GM19395 (cell line): ENCODE data around the gene FABP3.
"Not testable (repeated sequence)": the region's sequence is repeated elsewhere in the genome, so short reads cannot be mapped to it uniquely, and the experiment has no call there.

ENCODE experiments used
- ATAC-seq: cut with Tn5 transposase; IDR thresholded peaks from one replicate; pipeline ENCODE4 v1.9.1; 2021; ENCODE audit warnings: mild to moderate bottlenecking, moderate library complexity; ENCODE audit not compliant: unreplicated experiment

The FABP3 gene

GRCh38 chr1:31399976-31400375 lies 27.1 kb upstream of the FABP3 start:
- ATAC-seq = no peak

- ATAC-seq = no peak
These were observed 25.4 kb upstream of the FABP3 start for GRCh38 chr1:31398246-31398645.

- ATAC-seq = no peak
These were observed 24.7 kb upstream of the FABP3 start for GRCh38 chr1:31397360-31398095.

GRCh38 chr1:31396633-31397351 lies 23.9 kb upstream of the FABP3 start:
- ATAC-seq = no peak

GRCh38 chr1:31394584-31395193 lies 21.8 kb upstream of the FABP3 start:
- peak; percentile 76 for ATAC-seq

- ATAC-seq = no peak
These were observed 20.6 kb upstream of the FABP3 start for GRCh38 chr1:31393463-31393862.

- no peak for ATAC-seq
These were observed 17.2 kb upstream of the FABP3 start for GRCh38 chr1:31390071-31390470.

GRCh38 chr1:31389616-31390015 lies 16.7 kb upstream of the FABP3 start:
- ATAC-seq = no peak

GRCh38 chr1:31387612-31388011 lies 14.7 kb upstream of the FABP3 start:
- ATAC-seq = no peak

- ATAC-seq = not testable (repeated sequence)
These were observed 13.8 kb upstream of the FABP3 start for GRCh38 chr1:31386576-31387243.

- ATAC-seq = no peak
These were observed 11.1 kb upstream of the FABP3 start for GRCh38 chr1:31383967-31384366.

GRCh38 chr1:31382379-31382989 lies 9.6 kb upstream of the FABP3 start:
- no peak for ATAC-seq

GRCh38 chr1:31381394-31382294 lies 8.8 kb upstream of the FABP3 start:
- ATAC-seq = no peak

- ATAC-seq = no peak
These were observed 7.3 kb upstream of the FABP3 start for GRCh38 chr1:31380181-31380580.

- no peak for ATAC-seq
These were observed 5.1 kb upstream of the FABP3 start for GRCh38 chr1:31378001-31378400.

GRCh38 chr1:31377364-31377863 lies 4.5 kb upstream of the FABP3 start:
- ATAC-seq = no peak

GRCh38 chr1:31376375-31377134 lies 3.7 kb upstream of the FABP3 start:
- no peak for ATAC-seq

- ATAC-seq = no peak
These were observed 1.8 kb upstream of the FABP3 start for GRCh38 chr1:31374511-31375196.
